ENCODE measurements around the gene TAF15.

DNA sequence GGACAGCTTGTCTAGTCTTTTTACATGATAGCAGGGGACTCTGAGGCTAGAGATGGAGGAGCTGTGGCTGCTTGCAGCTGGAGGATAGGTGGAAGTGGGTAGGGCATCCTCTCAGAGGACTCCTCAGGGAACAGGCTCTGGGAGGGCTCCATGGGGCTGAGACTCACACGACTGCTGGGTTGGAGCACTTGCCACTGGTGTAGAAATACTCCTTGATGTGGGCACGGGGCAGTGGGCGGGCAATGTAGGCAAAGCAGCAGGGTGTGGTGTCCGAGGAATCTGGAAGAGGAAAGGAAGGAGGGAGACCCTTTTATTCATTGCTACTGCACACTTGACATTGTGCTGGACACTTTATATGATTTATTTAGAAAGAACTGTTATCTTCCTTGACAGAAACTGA lies 69.1 kb downstream of the TAF15 start:
- TF ChIP-seq, protein P1, sequence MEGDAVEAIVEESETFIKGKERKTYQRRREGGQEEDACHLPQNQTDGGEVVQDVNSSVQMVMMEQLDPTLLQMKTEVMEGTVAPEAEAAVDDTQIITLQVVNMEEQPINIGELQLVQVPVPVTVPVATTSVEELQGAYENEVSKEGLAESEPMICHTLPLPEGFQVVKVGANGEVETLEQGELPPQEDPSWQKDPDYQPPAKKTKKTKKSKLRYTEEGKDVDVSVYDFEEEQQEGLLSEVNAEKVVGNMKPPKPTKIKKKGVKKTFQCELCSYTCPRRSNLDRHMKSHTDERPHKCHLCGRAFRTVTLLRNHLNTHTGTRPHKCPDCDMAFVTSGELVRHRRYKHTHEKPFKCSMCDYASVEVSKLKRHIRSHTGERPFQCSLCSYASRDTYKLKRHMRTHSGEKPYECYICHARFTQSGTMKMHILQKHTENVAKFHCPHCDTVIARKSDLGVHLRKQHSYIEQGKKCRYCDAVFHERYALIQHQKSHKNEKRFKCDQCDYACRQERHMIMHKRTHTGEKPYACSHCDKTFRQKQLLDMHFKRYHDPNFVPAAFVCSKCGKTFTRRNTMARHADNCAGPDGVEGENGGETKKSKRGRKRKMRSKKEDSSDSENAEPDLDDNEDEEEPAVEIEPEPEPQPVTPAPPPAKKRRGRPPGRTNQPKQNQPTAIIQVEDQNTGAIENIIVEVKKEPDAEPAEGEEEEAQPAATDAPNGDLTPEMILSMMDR (IDR thresholded peaks at IDR 0.05): no peak
- no peak for TF ChIP-seq POLR2A (IDR thresholded peaks at IDR 0.05)

Data from testis (tissue), 2 donors.